MV-4-11 (cell line): Measurements from ENCODE around the gene SMPD3.
A peak's percentile ranks its signal among the peaks of the same experiment; 100 is the strongest.

Experiments
- DNase-seq: peaks from one replicate; lab custom pipeline; 2025; lab: John Stamatoyannopoulos, UW

Gene SMPD3

GRCh38 chr16:68472581-68472980 lies 24.3 kb upstream of the SMPD3 start:
- no peak for DNase-seq

- peak; percentile 99 for DNase-seq
These were observed 22.3 kb upstream of the SMPD3 start for GRCh38 chr16:68470461-68471150.

- DNase-seq: peak; percentile 85
These were observed 21.6 kb upstream of the SMPD3 start for GRCh38 chr16:68469796-68470460.

GRCh38 chr16:68468842-68469241 lies 20.5 kb upstream of the SMPD3 start:
- DNase-seq: no peak

GRCh38 chr16:68466174-68466573 lies 17.9 kb upstream of the SMPD3 start:
- peak; percentile 20 for DNase-seq

GRCh38 chr16:68463904-68464303 lies 15.6 kb upstream of the SMPD3 start:
- DNase-seq: no peak

GRCh38 chr16:68460067-68460466 lies 11.8 kb upstream of the SMPD3 start:
- no peak for DNase-seq

GRCh38 chr16:68459457-68459856 lies 11.1 kb upstream of the SMPD3 start:
- DNase-seq: no peak

GRCh38 chr16:68458551-68458950 lies 10.2 kb upstream of the SMPD3 start:
- no peak for DNase-seq

- DNase-seq: no peak
These were observed 9.8 kb upstream of the SMPD3 start for GRCh38 chr16:68458101-68458500.

- no peak for DNase-seq
These were observed 7.3 kb upstream of the SMPD3 start for GRCh38 chr16:68455631-68456030.

- no peak for DNase-seq
These were observed 6.7 kb upstream of the SMPD3 start for GRCh38 chr16:68454920-68455435.

GRCh38 chr16:68453816-68454215 lies 5.5 kb upstream of the SMPD3 start:
- no peak for DNase-seq

- no peak for DNase-seq
These were observed 3.9 kb upstream of the SMPD3 start for GRCh38 chr16:68452176-68452575.

- no peak for DNase-seq
These were observed 3.4 kb upstream of the SMPD3 start for GRCh38 chr16:68451676-68452075.

- DNase-seq: no peak
These were observed 2.5 kb upstream of the SMPD3 start for GRCh38 chr16:68450741-68451255.

- no peak for DNase-seq
These were observed 502 bp downstream of the SMPD3 start for GRCh38 chr16:68447653-68448359.

GRCh38 chr16:68446681-68447652 lies 1.3 kb downstream of the SMPD3 start:
- DNase-seq: no peak

GRCh38 chr16:68445458-68445857 lies 2.9 kb downstream of the SMPD3 start:
- peak; percentile 69 for DNase-seq

- no peak for DNase-seq
These were observed 4.2 kb downstream of the SMPD3 start for GRCh38 chr16:68444056-68444657.

GRCh38 chr16:68436581-68436980 lies 11.7 kb downstream of the SMPD3 start:
- DNase-seq: peak; percentile 37
